NCI-H2081 treated with DMSO at 0.1 percent for 48 hours (cell line): ENCODE results near the gene TTC27.
"Not testable (repeated sequence)": the region's sequence is repeated elsewhere in the genome, so short reads cannot be mapped to it uniquely, and the experiment has no call there.

Source experiments
- DNase-seq: peaks from one replicate; lab custom pipeline; 2025; lab: John Stamatoyannopoulos, UW

The TTC27 gene

GRCh38 chr2:32851777-32852439, 224.1 kb downstream of the TTC27 start:
- no peak for DNase-seq

GRCh38 chr2:32852856-32853255, 225.0 kb downstream of the TTC27 start:
- DNase-seq = no peak

GRCh38 chr2:32856891-32857290, 229.0 kb downstream of the TTC27 start:
- DNase-seq = no peak

GRCh38 chr2:32858713-32859112, 230.9 kb downstream of the TTC27 start:
- DNase-seq = no peak

- no peak for DNase-seq
Measured at GRCh38 chr2:32860385-32860784, 232.5 kb downstream of the TTC27 start.

GRCh38 chr2:32862269-32863055, 234.6 kb downstream of the TTC27 start:
- no peak for DNase-seq

- DNase-seq = no peak
Measured at GRCh38 chr2:32863326-32863725, 235.5 kb downstream of the TTC27 start.

GRCh38 chr2:32863803-32864202, 236.0 kb downstream of the TTC27 start:
- DNase-seq = no peak

GRCh38 chr2:32864334-32865111, 236.7 kb downstream of the TTC27 start:
- DNase-seq = no peak

- DNase-seq = no peak
Measured at GRCh38 chr2:32865399-32866068, 237.7 kb downstream of the TTC27 start.

- DNase-seq = not testable (repeated sequence)
Measured at GRCh38 chr2:32866462-32866861, 238.6 kb downstream of the TTC27 start.
